Right renal pelvis (tissue), 4 donors: ENCODE measurements around the gene CAP2. TPM values are rescaled to one million over a fixed set of nuclear protein-coding genes. Genes with fewer than 3 reads are reported as not detected.
"Not testable (repeated sequence)": the region's sequence is repeated elsewhere in the genome, so short reads cannot be mapped to it uniquely, and the experiment has no call there.

Experiments
- DNase-seq, 4 donors: peaks; one replicate each; pipeline ENCODE4 v3.0.0-alpha.2; 2013; ENCODE audit warnings: low read depth in 4 of 4, low spot score in 3 of 4, missing footprints in 1 of 4
- polyA plus RNA-seq, 4 donors: library from polyadenylated mRNA; unstranded; fragments of 120-200 nt; gene quantifications; one replicate each; pipeline ENCODE4 v1.2.1, GENCODE V29; 2013; ENCODE audit not compliant: insufficient read length in 4 of 4

Gene CAP2
- polyA plus RNA-seq, 4 donors, result 12.6 to 15.6 (median 12.9) TPM

DNA sequence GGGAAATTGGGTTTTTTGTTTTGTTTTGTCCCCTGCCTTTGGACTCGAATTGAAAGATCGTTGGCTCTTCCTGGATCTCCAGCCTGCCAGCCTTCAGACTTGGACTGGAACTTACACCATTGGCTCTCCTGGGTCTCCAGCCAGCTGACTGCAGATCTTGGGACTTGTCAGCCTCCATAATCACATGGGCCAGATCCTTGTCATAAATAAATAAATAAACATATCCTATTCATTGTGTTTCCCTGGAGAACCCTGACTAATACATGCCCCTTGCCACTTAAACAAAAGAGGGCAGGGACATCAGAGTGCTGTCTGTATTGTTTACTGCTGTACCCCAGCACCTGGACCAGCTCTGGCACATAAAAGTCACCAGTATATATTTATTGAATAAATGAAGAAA lies 101.5 kb downstream of the CAP2 start:
- no peak for DNase-seq

DNA sequence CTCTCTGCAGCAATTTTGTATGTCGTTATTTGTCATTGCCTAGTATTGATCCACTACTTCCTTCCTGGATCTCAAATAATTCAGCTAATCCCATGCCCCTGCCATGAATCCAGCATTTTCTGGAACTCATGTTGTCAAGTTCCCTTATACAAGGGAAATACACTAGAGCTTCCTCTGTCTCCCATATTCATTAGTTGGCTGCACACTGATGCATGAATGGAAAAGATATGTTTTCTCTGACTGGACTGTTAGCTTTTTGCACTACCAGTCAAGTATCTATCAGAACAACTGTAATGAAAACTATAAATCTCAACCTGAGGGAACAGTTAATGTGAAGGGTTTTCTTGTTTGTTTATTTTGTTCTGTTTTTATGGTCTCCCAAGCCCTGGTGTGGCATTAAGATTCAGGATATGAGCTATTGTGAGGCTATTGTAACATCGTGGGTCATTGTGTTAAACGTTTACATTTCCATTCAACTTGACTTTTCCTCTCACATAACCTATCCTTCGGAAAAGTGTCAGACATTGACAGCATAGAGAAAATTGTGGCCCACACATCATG lies 104.2 kb downstream of the CAP2 start:
- DNase-seq, result no peak

DNA sequence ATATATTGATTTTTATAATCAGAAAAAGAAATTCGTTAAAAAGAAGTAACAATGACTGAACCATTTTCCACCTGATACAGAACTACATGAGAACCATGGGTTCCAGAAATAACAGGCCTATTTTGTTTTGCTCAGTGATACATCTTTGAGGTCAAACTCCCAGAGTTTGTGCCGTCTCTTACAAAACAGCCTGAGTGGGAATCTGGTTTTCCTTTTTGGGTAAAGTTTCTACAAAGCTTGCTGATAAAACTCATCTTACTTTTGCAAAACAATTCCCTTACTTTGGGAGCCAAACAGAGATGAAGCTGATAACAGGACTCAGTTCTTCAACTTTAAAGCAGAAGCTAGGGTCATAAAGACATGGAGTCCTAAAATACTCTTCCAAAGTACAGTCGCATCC lies 108.0 kb downstream of the CAP2 start:
- DNase-seq, result no peak

DNA sequence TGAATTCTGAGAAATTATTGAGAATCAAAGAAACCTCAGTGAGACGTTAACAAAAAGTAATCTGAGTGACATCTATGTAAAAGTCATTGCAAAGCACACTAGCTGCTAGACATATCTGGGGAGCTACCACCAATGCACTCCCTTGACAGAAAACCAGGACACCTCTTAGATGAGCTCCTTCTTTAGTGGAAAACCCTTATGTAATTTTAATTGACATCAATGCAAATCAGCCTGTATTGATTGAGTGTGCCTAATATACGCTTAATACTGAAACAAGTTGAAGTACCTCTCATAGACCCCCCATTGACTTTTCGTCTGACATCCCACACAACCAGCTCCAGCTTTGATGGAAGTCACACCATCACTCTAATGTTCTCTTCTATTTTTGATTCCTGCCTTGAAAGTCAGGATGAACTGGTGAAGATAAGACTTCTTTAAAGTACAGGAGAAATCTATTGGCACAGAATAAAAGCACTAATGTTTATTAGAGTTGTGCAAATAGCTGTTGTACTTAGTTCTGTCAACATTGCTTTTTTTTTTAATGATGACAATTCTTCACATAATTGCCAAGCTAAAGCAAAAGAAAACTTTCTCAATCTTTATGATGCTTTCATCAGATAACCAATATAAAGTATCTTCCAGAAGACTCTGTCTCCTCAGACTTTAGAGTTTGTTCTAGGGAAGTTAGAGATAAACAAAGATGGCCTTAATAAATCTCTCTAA lies 108.7 kb downstream of the CAP2 start:
- DNase-seq, result no peak

DNA sequence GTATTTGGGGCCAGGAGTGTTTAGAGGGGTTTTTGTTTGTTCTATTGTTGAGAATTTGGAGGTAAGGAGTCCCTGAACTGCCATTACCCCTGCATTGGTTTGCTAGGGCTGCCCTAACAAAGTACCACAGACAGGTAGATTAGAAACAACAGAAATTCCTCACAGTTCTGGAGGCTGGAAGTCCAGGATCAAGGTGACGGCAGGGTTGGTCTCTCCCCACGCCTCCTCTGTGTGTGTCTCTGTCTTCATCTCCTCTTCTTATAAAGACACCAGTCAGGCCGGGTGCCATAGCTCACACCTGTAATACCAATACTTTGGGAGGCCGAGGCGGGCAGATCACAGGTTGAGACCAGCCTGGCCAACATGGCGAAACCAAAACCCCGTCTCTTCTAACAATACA lies 109.7 kb downstream of the CAP2 start:
- DNase-seq, result no peak

DNA sequence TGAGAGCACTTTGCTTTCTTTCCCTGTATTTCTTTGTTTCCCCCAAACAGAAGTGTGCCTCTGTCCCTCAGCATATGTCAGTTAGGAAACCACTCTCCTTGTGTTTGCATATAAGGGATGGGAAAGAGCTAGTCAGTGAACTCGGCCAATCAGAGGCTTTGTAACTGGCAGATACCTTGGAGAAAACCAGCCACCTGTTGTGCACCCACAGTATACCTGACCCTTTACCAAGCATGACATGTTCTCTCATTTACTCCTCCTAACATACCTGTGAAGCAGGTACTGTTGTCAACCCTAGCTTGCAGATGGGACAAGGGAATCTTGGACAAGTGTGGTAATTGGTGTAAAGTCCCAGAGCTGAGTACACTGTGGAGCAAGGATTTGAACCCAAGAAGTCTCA lies 110.6 kb downstream of the CAP2 start:
- no peak for DNase-seq

DNA sequence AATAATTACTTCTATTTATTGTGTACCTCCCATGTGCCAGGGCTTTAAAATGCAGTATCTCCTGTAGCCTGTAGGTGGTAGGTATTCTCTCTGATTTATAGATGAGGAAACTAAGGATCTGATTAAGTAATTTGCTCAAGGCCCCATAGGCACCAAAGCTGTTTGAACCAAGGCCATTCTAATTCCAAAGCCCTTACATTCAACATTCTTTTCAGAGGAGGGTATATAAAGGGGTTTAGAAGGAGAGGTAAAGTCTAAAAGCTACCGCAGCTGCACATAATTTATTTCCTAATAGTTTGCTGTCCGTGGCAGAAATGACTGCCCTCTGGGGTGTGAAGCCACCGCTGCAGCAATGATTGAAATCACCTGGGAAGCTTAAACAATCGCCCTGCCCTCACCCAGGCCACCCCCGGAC lies 111.7 kb downstream of the CAP2 start:
- no peak for DNase-seq

DNA sequence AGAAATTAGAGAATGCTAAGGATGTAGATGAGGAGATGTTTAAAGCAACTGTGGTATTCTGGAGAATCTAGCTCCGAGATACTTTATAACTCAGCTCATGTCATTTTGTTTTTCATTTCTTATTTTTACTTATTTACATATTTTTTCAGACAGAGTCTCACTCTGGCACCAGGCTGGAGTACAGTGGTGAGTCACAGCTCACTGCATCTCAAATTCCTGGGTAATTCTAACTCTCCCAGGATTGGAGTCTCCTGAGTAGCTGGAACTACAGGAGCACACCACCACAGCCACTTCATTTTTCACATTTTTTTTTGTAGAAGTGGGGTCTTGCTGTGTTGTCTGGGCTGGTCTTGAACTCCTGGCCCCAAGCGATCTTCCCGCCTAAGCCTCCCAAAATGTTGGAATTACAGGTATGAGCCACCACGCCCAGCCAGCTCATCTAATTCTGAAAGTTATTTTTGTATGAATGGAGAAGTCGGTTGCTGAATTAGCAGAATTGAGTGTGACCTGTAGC lies 112.4 kb downstream of the CAP2 start:
- no peak for DNase-seq

DNA sequence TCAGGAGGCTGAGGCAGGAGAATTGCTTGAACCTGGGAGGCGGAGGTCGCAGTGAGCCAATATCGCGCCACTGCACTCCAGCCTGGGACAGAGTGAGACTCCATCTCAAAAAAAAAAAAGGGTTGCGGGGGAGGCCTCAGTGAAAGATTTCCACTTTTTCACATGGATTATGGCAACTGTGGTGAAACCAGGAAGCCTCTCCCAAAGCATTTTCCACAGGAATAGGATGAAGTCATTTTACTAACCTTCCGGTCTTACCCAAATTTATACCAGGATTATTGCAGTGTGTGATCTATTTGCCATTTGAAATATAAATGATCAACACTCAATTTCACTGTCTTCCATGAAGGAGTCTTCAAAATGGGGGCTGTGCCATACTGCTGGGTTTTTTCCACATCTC lies 113.1 kb downstream of the CAP2 start:
- DNase-seq, result no peak

DNA sequence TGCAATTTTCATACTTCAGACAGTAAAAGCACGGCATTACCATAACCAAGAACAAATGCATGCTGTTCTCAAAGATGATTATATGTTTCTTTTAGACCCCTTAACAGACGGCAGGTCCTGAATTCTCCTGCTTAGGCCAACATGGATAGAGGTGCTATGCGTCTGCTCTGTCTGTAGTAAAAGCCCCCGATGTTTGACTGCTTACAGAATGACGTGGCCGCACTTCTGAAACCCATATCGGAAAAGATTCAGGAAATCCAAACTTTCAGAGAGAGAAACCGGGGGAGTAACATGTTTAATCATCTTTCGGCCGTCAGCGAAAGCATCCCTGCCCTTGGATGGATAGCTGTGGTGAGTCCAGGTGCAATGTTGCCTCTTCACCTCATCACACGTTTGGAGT lies 113.6 kb downstream of the CAP2 start:
- DNase-seq, result no peak

DNA sequence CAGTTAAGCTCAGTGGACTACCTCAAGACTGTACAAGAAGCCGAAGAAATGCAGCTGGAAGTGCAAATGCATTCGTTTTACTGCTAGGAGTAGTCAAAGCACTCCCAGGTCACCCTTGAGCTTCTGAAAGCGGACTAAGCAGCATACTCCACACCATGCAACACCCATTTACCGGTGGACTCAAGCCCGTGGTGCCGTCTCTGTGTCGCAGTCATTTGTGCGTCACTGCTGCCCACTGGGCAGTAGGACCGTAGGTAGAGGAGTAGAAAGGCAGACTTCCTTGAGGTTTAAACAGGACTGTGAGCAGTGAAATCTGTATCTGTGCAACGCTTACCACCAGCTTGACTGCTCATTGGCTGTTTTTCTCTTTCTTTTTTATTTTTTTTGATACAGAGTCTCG lies 117.7 kb downstream of the CAP2 start:
- DNase-seq, result no peak

DNA sequence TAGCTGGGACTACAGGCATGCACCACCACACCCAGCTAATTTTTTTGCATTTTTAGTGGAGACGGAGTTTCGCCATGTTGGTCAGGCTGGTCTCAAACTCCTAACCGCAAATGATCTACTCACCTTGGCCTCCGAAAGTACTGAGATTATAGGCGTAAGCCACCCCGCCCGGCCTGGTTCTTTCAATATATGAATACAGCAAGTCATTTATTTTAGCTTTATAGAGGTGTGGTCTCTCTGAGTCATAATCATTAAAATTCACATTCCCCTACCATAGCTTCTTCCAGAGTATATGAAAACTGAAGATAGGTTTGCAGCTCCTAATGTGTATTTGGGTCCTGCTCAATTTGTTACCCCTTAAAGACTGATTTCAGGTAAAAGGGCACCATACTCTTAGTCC lies 118.2 kb downstream of the CAP2 start:
- DNase-seq, result no peak

DNA sequence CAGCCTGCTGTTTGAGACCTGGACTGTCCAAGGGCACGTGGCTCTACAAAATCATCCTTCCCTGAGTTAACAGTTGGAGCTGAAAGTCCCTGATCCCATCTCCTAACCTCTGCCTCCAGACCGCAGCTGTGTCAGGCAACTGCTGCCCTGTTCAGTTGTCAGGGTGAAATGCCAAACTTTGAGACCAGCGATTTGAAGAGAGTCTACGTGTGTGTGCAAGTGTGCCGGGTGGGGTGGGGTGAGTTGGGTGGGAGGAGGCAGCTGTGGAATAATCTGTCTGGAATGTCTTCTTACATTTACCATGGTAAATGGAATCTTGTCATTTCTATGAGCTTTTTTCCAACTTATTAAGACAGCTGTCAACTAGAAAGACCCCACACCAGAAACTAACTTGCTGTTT lies 125.7 kb downstream of the CAP2 start:
- no peak for DNase-seq

DNA sequence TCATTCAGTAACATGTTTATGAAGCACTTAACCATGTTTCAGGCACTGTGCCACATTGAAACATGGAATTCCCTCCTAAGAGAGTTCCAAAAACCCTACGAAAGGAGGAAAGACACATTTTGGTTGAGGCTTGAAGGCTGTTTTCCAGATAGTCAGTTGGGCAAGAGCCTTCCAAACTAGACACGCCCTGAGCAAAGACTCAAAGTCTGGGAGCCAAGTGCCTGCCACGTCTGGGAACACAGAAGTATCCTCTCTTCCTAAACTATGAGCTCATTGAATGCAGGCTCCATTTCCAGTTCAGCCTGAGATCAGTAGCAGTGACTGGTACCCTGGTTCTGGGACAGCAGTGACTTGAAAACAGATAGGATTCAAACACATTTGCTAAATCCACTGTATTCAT lies 132.2 kb downstream of the CAP2 start:
- no peak for DNase-seq

DNA sequence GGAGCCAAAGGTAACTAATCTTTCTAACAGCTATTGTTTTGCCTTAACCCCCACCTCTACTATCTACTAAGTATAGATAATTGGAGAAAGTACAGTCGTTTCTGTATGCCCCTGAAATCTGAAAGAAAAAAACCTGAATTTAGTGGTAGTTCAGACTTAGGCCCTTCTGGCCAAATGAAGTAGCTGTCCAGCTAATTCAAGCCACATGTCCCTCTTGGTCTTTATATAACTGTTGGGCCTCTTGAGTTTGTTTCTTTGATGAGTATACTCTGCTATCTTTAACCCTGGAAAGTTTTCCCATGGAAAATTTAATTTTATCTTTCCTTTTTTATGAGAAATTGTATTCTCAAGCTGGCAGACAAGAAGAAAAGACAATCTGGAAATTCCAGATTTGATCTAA lies 133.7 kb downstream of the CAP2 start:
- DNase-seq, result no peak

DNA sequence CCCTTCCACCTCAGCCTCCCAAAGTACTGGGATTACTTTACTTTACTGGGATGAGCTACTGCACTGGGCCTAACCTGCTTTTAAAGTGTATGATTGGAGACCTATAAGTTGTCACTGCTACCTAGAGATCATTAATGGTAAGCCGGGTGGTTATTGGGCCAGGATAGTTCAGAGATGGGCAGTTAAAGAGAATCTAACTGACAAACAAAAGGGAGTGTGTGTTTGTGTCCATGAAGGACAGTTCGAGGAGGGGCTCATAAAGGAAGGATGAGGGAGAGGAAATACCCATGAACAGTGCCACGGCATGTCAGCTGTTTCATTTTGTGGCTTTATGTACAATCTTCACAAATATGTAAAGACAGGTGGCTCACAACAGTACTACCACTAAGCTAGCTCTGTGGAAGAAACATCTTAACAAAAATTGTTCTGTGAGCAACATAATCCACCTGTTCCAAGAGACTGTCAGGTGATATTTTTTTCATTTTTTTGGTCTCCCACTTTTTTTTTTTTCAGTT lies 137.0 kb downstream of the CAP2 start:
- DNase-seq, result no peak

DNA sequence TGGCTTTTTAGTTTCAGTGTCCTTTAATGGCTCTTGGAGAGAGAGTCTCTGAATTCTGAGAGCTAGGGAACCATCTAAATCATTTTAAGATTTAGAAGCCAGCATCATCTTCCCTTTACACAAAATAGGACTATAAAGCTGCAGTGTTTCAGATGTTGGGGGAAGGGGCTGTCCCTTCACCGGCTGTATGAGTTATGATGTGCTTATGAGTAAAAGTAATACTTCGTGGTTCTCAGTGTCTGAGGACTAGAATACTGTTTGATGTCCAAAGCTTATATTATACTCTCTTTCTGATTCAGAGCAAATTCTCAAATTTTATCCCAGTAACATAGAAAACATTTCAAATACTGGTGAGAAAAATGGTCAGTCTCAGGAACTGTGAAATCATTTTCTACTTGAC lies 143.2 kb downstream of the CAP2 start:
- no peak for DNase-seq

DNA sequence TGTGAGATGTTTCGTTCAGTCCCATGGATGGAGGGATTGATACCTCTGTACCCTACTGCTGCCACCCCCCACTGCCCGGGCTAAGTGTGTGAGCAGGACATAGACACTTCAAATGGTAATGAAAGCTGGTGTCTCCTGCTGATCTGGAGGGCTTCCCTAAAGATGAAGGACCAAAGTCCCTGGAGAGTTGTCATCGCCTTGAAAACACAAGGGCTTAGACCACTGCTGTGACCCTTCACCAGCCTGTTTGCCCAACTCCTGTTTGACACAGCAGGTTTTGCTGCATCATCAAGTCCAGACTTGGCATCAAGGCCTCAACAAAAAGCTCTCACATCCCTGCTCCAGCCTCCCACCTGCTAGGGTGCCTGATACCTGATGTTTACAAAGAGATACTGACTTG lies 148.8 kb downstream of the CAP2 start:
- no peak for DNase-seq

DNA sequence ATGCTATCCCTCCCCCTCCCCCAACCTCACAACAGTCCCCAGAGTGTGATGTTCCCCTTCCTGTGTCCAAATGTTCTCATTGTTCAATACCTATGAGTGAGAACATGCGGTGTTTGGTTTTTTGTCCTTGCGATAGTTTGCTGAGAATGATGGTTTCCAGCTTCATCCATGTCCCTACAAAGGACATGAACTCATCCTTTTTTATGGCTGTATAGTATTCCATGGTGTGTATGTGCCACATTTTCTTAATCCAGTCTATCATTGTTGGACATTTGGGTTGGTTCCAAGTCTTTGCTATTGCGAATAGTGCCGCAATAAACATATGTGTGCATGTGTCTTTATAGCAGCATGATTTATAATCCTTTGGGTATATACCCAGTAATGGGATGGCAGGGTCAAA lies 152.3 kb downstream of the CAP2 start:
- not testable (repeated sequence) for DNase-seq

DNA sequence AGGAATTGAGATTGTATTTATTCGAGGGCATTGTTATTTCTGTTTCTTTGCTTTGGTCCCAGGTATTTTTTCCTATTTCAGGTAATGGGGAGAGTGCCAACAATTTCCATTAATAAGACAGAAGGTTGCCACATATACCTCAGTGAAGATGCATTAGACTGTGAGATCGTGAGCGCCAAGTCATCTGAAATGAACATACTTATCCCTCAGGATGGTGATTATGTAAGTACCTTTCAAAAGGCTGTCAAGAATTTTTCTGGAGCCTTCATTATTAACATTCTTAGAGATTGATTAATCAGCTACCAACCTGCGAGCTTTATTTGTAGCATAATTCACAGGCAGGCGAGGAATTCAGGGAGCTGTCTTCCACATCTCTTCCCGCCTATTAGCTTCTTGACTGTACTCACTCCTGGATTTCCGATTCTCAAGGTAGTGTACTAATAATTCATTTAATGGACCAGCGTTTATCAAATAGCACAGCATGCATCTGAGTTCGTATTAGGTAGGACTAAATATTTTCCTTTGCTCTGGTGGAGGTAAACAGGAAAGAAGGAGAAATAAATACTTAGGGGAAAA lies 158.1 kb downstream of the CAP2 start:
- no peak for DNase-seq

DNA sequence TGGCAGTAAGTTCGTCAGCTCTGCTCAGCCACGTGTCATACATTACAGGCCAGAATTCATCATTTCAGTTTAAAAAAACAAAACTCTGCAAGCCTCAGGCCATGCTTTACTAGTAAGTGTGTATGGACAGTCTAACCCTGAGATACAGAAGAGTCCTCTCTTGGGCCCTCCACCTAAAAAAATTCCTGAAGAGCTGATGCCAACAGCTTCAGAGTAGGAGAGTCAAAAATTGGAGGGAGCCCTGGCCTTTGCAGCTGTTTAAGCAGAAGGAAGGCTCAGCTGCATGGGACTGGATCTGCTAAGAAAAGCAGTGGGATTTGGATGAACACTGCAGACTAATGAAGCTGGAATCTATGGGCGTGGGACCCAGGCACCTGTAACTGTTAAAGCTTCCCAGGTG lies 159.5 kb downstream of the CAP2 start:
- DNase-seq, result no peak

DNA sequence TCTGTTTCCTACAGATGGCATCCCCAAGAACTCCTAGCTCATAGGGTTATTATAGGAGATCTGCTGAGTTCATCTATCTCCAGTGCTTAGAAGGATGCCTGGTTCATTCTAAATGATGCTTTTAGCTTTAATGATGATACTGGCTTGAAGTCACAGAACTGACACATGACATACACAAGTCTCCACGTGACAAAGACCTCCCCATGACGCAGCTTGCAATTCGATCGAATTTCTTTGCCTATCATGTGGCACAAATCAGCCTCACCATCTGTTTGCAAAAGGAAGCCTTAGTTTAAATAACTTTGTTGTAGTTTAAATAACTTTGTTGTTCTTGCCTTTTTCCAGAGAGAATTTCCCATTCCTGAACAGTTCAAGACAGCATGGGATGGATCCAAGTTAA lies 162.6 kb downstream of the CAP2 start:
- DNase-seq, result no peak
